Measurements from ENCODE around the gene NLRC5. TPM values are rescaled to one million over a fixed set of nuclear protein-coding genes. Genes with fewer than 3 reads are reported as not detected.

NLRC5 gene
- total RNA-seq, 5 donors from 2014 or later (not counting 1 experiment from before 2014, with no cell fraction given), result 390 to 711 (median 496) TPM

DNA sequence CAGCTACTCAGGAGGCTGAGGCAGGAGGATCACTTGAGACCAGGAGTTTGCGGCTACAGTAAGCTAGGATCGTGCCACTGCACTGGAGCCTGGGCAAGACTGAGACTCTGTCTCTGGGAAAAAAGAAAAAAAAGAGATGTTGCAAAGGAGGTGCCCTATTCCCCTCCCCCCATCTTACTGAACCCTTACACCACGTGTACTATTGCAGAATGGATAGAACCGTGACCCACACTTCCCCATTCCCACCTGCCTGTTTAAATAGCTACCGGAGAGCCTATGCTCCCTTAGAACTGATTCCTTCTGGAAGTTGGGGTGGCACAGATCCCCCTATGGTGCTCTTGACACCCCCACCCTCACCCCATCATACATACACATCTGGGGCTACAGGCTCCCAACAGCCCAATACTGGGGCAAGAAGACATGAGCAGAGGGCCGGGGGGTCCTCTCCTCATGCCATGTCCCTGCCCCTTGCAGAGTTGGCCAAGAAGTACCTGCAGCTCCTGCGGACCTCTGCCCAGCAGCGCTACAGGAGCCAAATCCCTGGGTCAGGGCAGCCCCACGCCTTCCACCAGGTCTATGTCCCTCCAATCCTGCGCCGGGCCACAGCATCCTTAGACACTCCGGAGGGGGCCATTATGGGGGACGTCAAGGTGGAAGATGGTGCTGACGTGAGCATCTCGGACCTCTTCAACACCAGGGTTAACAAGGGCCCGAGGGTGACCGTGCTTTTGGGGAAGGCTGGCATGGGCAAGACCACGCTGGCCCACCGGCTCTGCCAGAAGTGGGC, 35.7 kb downstream of the NLRC5 start:
- H3K27ac Mint-ChIP-seq, result peak overlapping the region; percentile 46 to 93
- no peak for DNase-seq

DNA sequence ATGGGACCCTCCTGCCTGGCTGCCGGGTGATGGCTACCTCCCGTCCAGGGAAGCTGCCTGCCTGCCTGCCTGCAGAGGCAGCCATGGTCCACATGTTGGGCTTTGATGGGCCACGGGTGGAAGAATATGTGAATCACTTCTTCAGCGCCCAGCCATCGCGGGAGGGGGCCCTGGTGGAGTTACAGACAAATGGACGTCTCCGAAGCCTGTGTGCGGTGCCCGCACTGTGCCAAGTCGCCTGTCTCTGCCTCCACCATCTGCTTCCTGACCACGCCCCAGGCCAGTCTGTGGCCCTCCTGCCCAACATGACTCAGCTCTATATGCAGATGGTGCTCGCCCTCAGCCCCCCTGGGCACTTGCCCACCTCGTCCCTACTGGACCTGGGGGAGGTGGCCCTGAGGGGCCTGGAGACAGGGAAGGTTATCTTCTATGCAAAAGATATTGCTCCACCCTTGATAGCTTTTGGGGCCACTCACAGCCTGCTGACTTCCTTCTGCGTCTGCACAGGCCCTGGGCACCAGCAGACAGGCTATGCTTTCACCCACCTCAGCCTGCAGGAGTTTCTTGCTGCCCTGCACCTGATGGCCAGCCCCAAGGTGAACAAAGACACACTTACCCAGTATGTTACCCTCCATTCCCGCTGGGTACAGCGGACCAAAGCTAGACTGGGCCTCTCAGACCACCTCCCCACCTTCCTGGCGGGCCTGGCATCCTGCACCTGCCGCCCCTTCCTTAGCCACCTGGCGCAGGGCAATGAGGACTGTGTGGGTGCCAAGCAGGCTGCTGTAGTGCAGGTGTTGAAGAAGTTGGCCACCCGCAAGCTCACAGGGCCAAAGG, 36.8 kb downstream of the NLRC5 start:
- Mint-ChIP-seq H3K36me3 (peaks cover 68% of the 10 kb centered on the region), H3K9me3 (no peaks in the 10 kb centered on the region), H3K27me3 (no peaks in the 10 kb centered on the region), H3K4me3 (peak overlapping the region in 1 of 3 donors; percentile 40), H3K4me1 (peaks cover 83 to 95% (median 91%) of the 10 kb centered on the region in 3 donors), H3K27ac (peak overlapping the region; percentile 75 to 91)
- ATAC-seq (replicated peaks in 1 of 4) (no peak), DNase-seq (no peak)
- H3K4me3 ChIP-seq (ENCODE audit: control insufficient read depth in 1 of 2, extremely low read depth in 1 of 2, low read length in 1 of 2), result no peak overlapping the region
- peaks cover 34 to 94% of the 10 kb centered on the region in 2 experiments for H3K4me1 ChIP-seq (ENCODE audit: control insufficient read depth in 1 of 2, extremely low read depth in 1 of 2, insufficient read depth in 2 of 2, low read length in 2 of 2)
- no peaks in the 10 kb centered on the region for H3K9me3 ChIP-seq
- CTCF ChIA-PET, result interaction anchor here (0.6 to 1.6 kb wide), 3 partner anchors 21 to 247 kb away, joined by 3 read pairs; no protein-coding TSS in a partner anchor
- no peaks in the 10 kb centered on the region for H3K27me3 ChIP-seq (replicated peaks in 1 of 2; ENCODE audit: control insufficient read depth in 2 of 2, extremely low read depth in 1 of 2, insufficient read depth in 2 of 2, low read length in 1 of 2)
- H3K36me3 ChIP-seq (ENCODE audit: control insufficient read depth in 2 of 2, extremely low read depth in 1 of 2, insufficient read depth in 1 of 2, low read length in 1 of 2), result peaks cover 12 to 93% of the 10 kb centered on the region in 2 donors
- POLR2A ChIA-PET, result no interaction called here
- WGBS (ENCODE audit: insufficient coverage), result 90% methylated on average over 16 of the region's 21 CpGs
- no peak overlapping the region for H3K27ac ChIP-seq (ENCODE audit: low read length)

More for the DNA sequence above, 35.7 kb downstream of the NLRC5 start:
- POLR2A ChIA-PET, result interaction anchor here (0.6 to 1.4 kb wide), 2 partner anchors 14 to 56 kb away, joined by 3 to 4 read pairs; no protein-coding TSS in a partner anchor
- peaks cover 70% of the 10 kb centered on the region for H3K36me3 Mint-ChIP-seq
- no peak for ATAC-seq (replicated peaks in 1 of 4)
- H3K4me1 Mint-ChIP-seq, result peaks cover 87 to 98% (median 94%) of the 10 kb centered on the region in 3 donors
- Histone ChIP-seq H3K27me3 (replicated peaks in 1 of 2; ENCODE audit: control insufficient read depth in 2 of 2, extremely low read depth in 1 of 2, insufficient read depth in 2 of 2, low read length in 1 of 2) (no peaks in the 10 kb centered on the region), H3K4me3 (ENCODE audit: control insufficient read depth in 1 of 2, extremely low read depth in 1 of 2, low read length in 1 of 2) (no peak overlapping the region), H3K4me1 (ENCODE audit: control insufficient read depth in 1 of 2, extremely low read depth in 1 of 2, insufficient read depth in 2 of 2, low read length in 2 of 2) (peaks cover 34 to 99% of the 10 kb centered on the region in 2 experiments), H3K36me3 (ENCODE audit: control insufficient read depth in 2 of 2, extremely low read depth in 1 of 2, insufficient read depth in 1 of 2, low read length in 1 of 2) (peaks cover 17 to 95% of the 10 kb centered on the region in 2 donors), H3K9me3 (no peaks in the 10 kb centered on the region), H3K27ac (ENCODE audit: low read length) (no peak overlapping the region)
- no peaks in the 10 kb centered on the region for H3K9me3 Mint-ChIP-seq
- CTCF ChIA-PET, result interaction anchor here (0.6 to 1.6 kb wide), 2 partner anchors 61 to 498 kb away, joined by 3 read pairs; no protein-coding TSS in a partner anchor
- H3K4me3 Mint-ChIP-seq, result peak overlapping the region in 1 of 3 donors; percentile 76
- no peaks in the 10 kb centered on the region for H3K27me3 Mint-ChIP-seq
- WGBS (ENCODE audit: insufficient coverage), result 98% methylated on average over 16 of the region's 19 CpGs

DNA sequence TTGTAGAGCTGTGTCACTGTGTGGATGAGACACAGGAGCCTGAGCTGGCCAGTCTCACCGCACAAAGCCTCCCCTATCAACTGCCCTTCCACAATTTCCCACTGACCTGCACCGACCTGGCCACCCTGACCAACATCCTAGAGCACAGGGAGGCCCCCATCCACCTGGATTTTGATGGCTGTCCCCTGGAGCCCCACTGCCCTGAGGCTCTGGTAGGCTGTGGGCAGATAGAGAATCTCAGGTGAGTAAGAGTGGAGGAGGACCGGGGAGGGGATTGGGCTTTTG, 37.4 kb downstream of the NLRC5 start:
- Histone ChIP-seq H3K27ac (ENCODE audit: low read length) (no peak overlapping the region), H3K9me3 (no peaks in the 10 kb centered on the region), H3K4me1 (ENCODE audit: control insufficient read depth in 1 of 2, extremely low read depth in 1 of 2, insufficient read depth in 2 of 2, low read length in 2 of 2) (peaks cover 33 to 94% of the 10 kb centered on the region in 2 experiments), H3K36me3 (ENCODE audit: control insufficient read depth in 2 of 2, extremely low read depth in 1 of 2, insufficient read depth in 1 of 2, low read length in 1 of 2) (peaks cover 18 to 93% of the 10 kb centered on the region in 2 donors), H3K27me3 (replicated peaks in 1 of 2; ENCODE audit: control insufficient read depth in 2 of 2, extremely low read depth in 1 of 2, insufficient read depth in 2 of 2, low read length in 1 of 2) (no peaks in the 10 kb centered on the region), H3K4me3 (ENCODE audit: control insufficient read depth in 1 of 2, extremely low read depth in 1 of 2, low read length in 1 of 2) (no peak overlapping the region)
- POLR2A ChIA-PET, result no interaction called here
- H3K4me1 Mint-ChIP-seq, result peaks cover 77 to 95% (median 90%) of the 10 kb centered on the region in 3 donors
- ATAC-seq (replicated peaks in 1 of 4) (no peak), DNase-seq (no peak)
- WGBS (ENCODE audit: insufficient coverage), result 92% methylated on average over 1 of the region's 3 CpGs
- peaks cover 68% of the 10 kb centered on the region for H3K36me3 Mint-ChIP-seq
- CTCF ChIA-PET, result interaction anchor here (0.6 to 1.0 kb wide), 2 partner anchors 21 to 247 kb away, joined by 3 read pairs; no protein-coding TSS in a partner anchor
- H3K4me3 Mint-ChIP-seq, result peak overlapping the region in 1 of 3 donors; percentile 40
- no peaks in the 10 kb centered on the region for H3K9me3 Mint-ChIP-seq
- peak overlapping the region; percentile 75 to 91 for H3K27ac Mint-ChIP-seq
- H3K27me3 Mint-ChIP-seq, result no peaks in the 10 kb centered on the region

DNA sequence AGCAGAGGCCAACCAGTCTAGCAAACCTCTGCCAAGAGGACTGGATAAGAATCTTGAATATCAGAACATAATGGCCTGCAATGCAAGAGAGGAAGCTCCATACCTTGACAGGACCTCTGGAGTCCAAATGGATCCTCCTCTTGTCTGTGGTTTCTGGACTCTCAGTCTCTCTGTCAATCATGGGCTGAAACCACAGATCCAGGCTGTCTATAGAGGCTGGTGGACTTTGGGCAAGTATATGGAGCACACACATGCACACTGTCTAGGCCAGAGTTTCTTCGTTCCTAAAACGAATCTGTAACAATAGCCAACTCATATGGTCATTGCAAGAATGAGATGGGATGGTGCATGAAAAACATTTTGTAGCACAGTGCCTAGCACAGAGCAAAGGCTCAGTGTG, 37.7 kb downstream of the NLRC5 start:
- Histone ChIP-seq H3K4me1 (ENCODE audit: control insufficient read depth in 1 of 2, extremely low read depth in 1 of 2, insufficient read depth in 2 of 2, low read length in 2 of 2) (peaks cover 29 to 94% of the 10 kb centered on the region in 2 experiments), H3K4me3 (ENCODE audit: control insufficient read depth in 1 of 2, extremely low read depth in 1 of 2, low read length in 1 of 2) (no peak overlapping the region), H3K36me3 (ENCODE audit: control insufficient read depth in 2 of 2, extremely low read depth in 1 of 2, insufficient read depth in 1 of 2, low read length in 1 of 2) (peaks cover 21 to 93% of the 10 kb centered on the region in 2 donors), H3K27me3 (replicated peaks in 1 of 2; ENCODE audit: control insufficient read depth in 2 of 2, extremely low read depth in 1 of 2, insufficient read depth in 2 of 2, low read length in 1 of 2) (no peaks in the 10 kb centered on the region), H3K9me3 (no peaks in the 10 kb centered on the region), H3K27ac (ENCODE audit: low read length) (peak overlapping the region; percentile 22)
- no peak for ATAC-seq (replicated peaks in 1 of 4)
- H3K27me3 Mint-ChIP-seq, result no peaks in the 10 kb centered on the region
- H3K9me3 Mint-ChIP-seq, result no peaks in the 10 kb centered on the region
- H3K4me1 Mint-ChIP-seq, result peaks cover 74 to 95% (median 87%) of the 10 kb centered on the region in 3 donors
- no peak for DNase-seq
- peak overlapping the region; percentile 75 to 91 for H3K27ac Mint-ChIP-seq
- peaks cover 68% of the 10 kb centered on the region for H3K36me3 Mint-ChIP-seq
- peak overlapping the region in 1 of 3 donors; percentile 40 for H3K4me3 Mint-ChIP-seq
- CTCF ChIA-PET, result interaction anchor here in 1 of 2 donors (0.6 to 1.0 kb wide), 2 partner anchors 22 to 265 kb away, joined by 3 read pairs; no protein-coding TSS in a partner anchor
- POLR2A ChIA-PET, result interaction anchor here in 1 of 2 donors (0.6 kb wide), 1 partner anchor 32 kb away, joined by 3 read pairs; no protein-coding TSS in a partner anchor
- WGBS (ENCODE audit: insufficient coverage), result 100% methylated on average over 2 of the region's 2 CpGs

DNA sequence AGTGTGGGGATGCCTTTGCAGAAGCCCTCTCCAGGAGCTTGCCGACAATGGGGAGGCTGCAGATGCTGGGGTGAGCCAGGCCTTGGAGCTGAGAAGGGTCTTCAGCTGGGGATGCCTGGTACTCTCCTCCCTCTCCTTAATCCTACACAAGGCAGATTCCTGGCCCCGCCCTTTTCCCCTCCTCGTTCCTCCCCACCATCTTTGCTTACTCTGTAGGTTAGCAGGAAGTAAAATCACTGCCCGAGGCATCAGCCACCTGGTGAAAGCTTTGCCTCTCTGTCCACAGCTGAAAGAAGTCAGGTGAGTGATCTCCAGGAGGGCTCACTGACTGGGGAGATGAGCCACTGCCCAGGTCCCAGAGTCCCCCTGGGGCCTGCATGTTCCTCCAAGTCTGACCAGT, 38.7 kb downstream of the NLRC5 start:
- peak overlapping the region; percentile 22 for H3K27ac ChIP-seq (ENCODE audit: low read length)
- peaks cover 19 to 91% of the 10 kb centered on the region in 2 experiments for H3K4me1 ChIP-seq (ENCODE audit: control insufficient read depth in 1 of 2, extremely low read depth in 1 of 2, insufficient read depth in 2 of 2, low read length in 2 of 2)
- H3K9me3 Mint-ChIP-seq, result no peaks in the 10 kb centered on the region
- CTCF ChIA-PET, result interaction anchor here in 1 of 2 donors (0.6 to 0.9 kb wide), 2 partner anchors 64 to 68 kb away, joined by 3 to 4 read pairs; no protein-coding TSS in a partner anchor
- POLR2A ChIA-PET, result no interaction called here
- DNase-seq (no peak), ATAC-seq (replicated peaks in 1 of 4) (peak in 1 of 4 experiments; percentile 26)
- H3K36me3 Mint-ChIP-seq, result peaks cover 62% of the 10 kb centered on the region
- H3K36me3 ChIP-seq (ENCODE audit: control insufficient read depth in 2 of 2, extremely low read depth in 1 of 2, insufficient read depth in 1 of 2, low read length in 1 of 2), result peaks cover 23 to 93% of the 10 kb centered on the region in 2 donors
- no CpG with 5 or more reads among the region's 4 CpGs for WGBS (ENCODE audit: insufficient coverage)
- no peaks in the 10 kb centered on the region for H3K9me3 ChIP-seq
- H3K27ac Mint-ChIP-seq, result peak overlapping the region; percentile 75 to 91
- H3K27me3 Mint-ChIP-seq, result no peaks in the 10 kb centered on the region
- peak overlapping the region in 1 of 2 donors; percentile 3 for H3K4me3 ChIP-seq (ENCODE audit: control insufficient read depth in 1 of 2, extremely low read depth in 1 of 2, low read length in 1 of 2)
- peaks cover 65 to 87% (median 80%) of the 10 kb centered on the region in 3 donors for H3K4me1 Mint-ChIP-seq
- H3K4me3 Mint-ChIP-seq, result peak overlapping the region in 1 of 3 donors; percentile 40
- H3K27me3 ChIP-seq (replicated peaks in 1 of 2; ENCODE audit: control insufficient read depth in 2 of 2, extremely low read depth in 1 of 2, insufficient read depth in 2 of 2, low read length in 1 of 2), result no peaks in the 10 kb centered on the region

Measured in T-cell (primary cell).